HFFc6 (cell line): ENCODE measurements around the gene CTRB2. TPM values are rescaled to one million over a fixed set of nuclear protein-coding genes. Genes with fewer than 3 reads are reported as not detected.

Experiments used
- DNase-seq: peaks from one replicate; pipeline ENCODE4 v3.0.0-alpha.2; 2018
- H3K27ac Mint-ChIP-seq: 2 replicates; pipeline ENCODE4 v1.8.0; 2020; ENCODE audit warnings: mild to moderate bottlenecking, mixed read lengths
- H3K27me3 Mint-ChIP-seq: 2 replicates; pipeline ENCODE4 v1.8.0; 2021; ENCODE audit warnings: mild to moderate bottlenecking, moderate library complexity, mixed read lengths; ENCODE audit not compliant: insufficient read depth
- H3K36me3 Mint-ChIP-seq: 2 replicates; pipeline ENCODE4 v1.8.0; 2021; ENCODE audit warnings: low read depth, mixed read lengths
- H3K4me1 Mint-ChIP-seq: 2 replicates; pipeline ENCODE4 v1.8.0; 2020; ENCODE audit warnings: low read depth, mixed read lengths
- H3K4me3 Mint-ChIP-seq: 2 replicates; pipeline ENCODE4 v1.8.0; 2020; ENCODE audit warnings: mild to moderate bottlenecking, moderate library complexity, mixed read lengths
- H3K9me3 Mint-ChIP-seq: 2 replicates; pipeline ENCODE4 v1.8.0; 2020; ENCODE audit warnings: mild to moderate bottlenecking, mixed read lengths
- CTCF ChIP-seq: fragments of 200-600 bp; sonication (generic); IDR thresholded peaks from 2 replicates; pipeline ENCODE4 v1.5.0; 2021; ENCODE audit warnings: antibody characterized with exemption, mild to moderate bottlenecking
- total RNA-seq, 6 experiments: library from RNA; stranded (reverse); fragmentation: NEBNext Ultra II Directional; extraction: Animal tissue kit (Norgen Biotek cat#: 25700); gene quantifications; 2 replicates in 1 of 6; 3 replicates in 5 of 6; pipeline ENCODE4 v1.2.3, GENCODE V29; 2021

Gene CTRB2
- total RNA-seq, 6 experiments from 2014 or later = not detected

- no peak for TF ChIP-seq CTCF
- Mint-ChIP-seq H3K4me3 (peak overlapping the region; percentile 3; the same call in 1 of the 2 replicates), H3K36me3 (peaks cover 36% of the 10 kb centered on the region), H3K9me3 (peaks cover 4% of the 10 kb centered on the region), H3K27me3 (peaks cover 16% of the 10 kb centered on the region), H3K4me1 (peaks cover 52% of the 10 kb centered on the region), H3K27ac (peak overlapping the region; percentile 64)
- no peak for DNase-seq
These were observed 29.3 kb upstream of the CTRB2 start for GRCh38 chr16:75236232-75236631.

- no peak for DNase-seq
These were observed 28.8 kb upstream of the CTRB2 start for GRCh38 chr16:75235721-75236193.

GRCh38 chr16:75234856-75235696 is 28.1 kb upstream of the CTRB2 start:
- Mint-ChIP-seq H3K4me1 (peaks cover 47% of the 10 kb centered on the region), H3K9me3 (peaks cover 4% of the 10 kb centered on the region), H3K27me3 (peaks cover 23% of the 10 kb centered on the region), H3K4me3 (no peak overlapping the region), H3K36me3 (peaks cover 34% of the 10 kb centered on the region), H3K27ac (no peak overlapping the region; the same call in 1 of the 2 replicates)
- TF ChIP-seq CTCF = no peak
- no peak for DNase-seq

More at GRCh38 chr16:75235721-75236193, 28.8 kb upstream of the CTRB2 start:
- TF ChIP-seq CTCF = no peak
- peak overlapping the region; percentile 64 for H3K27ac Mint-ChIP-seq
- peaks cover 33% of the 10 kb centered on the region for H3K36me3 Mint-ChIP-seq
- peaks cover 49% of the 10 kb centered on the region for H3K4me1 Mint-ChIP-seq
- peaks cover 4% of the 10 kb centered on the region for H3K9me3 Mint-ChIP-seq
- H3K4me3 Mint-ChIP-seq = peak overlapping the region; percentile 3; the same call in 1 of the 2 replicates
- H3K27me3 Mint-ChIP-seq = peaks cover 16% of the 10 kb centered on the region

- peaks cover 4% of the 10 kb centered on the region for H3K9me3 Mint-ChIP-seq
- H3K4me1 Mint-ChIP-seq = peaks cover 32% of the 10 kb centered on the region
- peak overlapping the region; percentile 71 for H3K27ac Mint-ChIP-seq
- no peak for DNase-seq
- TF ChIP-seq CTCF = no peak
- peak overlapping the region; percentile 67; the same call in 1 of the 2 replicates for H3K4me3 Mint-ChIP-seq
- peaks cover 30% of the 10 kb centered on the region for H3K36me3 Mint-ChIP-seq
- H3K27me3 Mint-ChIP-seq = peaks cover 22% of the 10 kb centered on the region
These were observed 26.6 kb upstream of the CTRB2 start for GRCh38 chr16:75233611-75233938.

GRCh38 chr16:75231570-75231969 is 24.6 kb upstream of the CTRB2 start:
- H3K27ac Mint-ChIP-seq = peak overlapping the region; percentile 59
- no peak for DNase-seq
- peaks cover 32% of the 10 kb centered on the region for H3K4me1 Mint-ChIP-seq
- H3K9me3 Mint-ChIP-seq = peaks cover 4% of the 10 kb centered on the region
- no peak overlapping the region for H3K4me3 Mint-ChIP-seq
- peaks cover 22% of the 10 kb centered on the region for H3K27me3 Mint-ChIP-seq
- TF ChIP-seq CTCF = no peak
- H3K36me3 Mint-ChIP-seq = peaks cover 30% of the 10 kb centered on the region
